Ovary (tissue), 9 donors: ENCODE measurements around the gene CTNNA3. TPM values are rescaled to one million over a fixed set of nuclear protein-coding genes. Genes with fewer than 3 reads are reported as not detected.

Experiments used
- DNase-seq, 5 donors: peaks; one replicate each; pipeline ENCODE4 v3.0.0-alpha.2; 2019 to 2020
- H3K27ac ChIP-seq, 2 donors: fragments of 200-600 bp; one replicate each; pipeline versions ENCODE4 v1.5.1 to v1.8.0; 2019 to 2022
- H3K27me3 ChIP-seq: fragments of 200-600 bp; one replicate; pipeline ENCODE4 v1.8.0; 2022
- H3K36me3 ChIP-seq: fragments of 200-600 bp; sonication (generic); one replicate; pipeline ENCODE4 v1.5.1; 2019
- H3K4me1 ChIP-seq: one replicate; pipeline ENCODE4 v1.8.1; 2013; ENCODE audit warnings: mild to moderate bottlenecking, moderate library complexity; ENCODE audit not compliant: insufficient read depth
- H3K4me3 ChIP-seq: fragments of 200-600 bp; sonication (generic); one replicate; pipeline ENCODE4 v1.5.1; 2017
- H3K9me3 ChIP-seq, 2 donors: fragments of 200-600 bp in 1 of 2; sonication (generic) in 1 of 2; one replicate each; pipeline versions ENCODE4 v1.5.1 to v1.8.1; 2013 to 2019; ENCODE audit warnings: mild to moderate bottlenecking in 1 of 2, moderate library complexity in 1 of 2
- EP300 ChIP-seq: sonication (generic); formaldehyde crosslinking; IDR thresholded peaks from one replicate; pipeline ENCODE4 v1.6.1; 2017; ENCODE audit warnings: antibody characterized with exemption
- POLR2A ChIP-seq: fragments of 450-650 bp; IDR thresholded peaks from one replicate; pipeline ENCODE4 v1.6.1; 2017; ENCODE audit warnings: antibody characterized with exemption, mild to moderate bottlenecking, moderate library complexity
- WGBS, 3 donors: extraction: QIAGEN DNeasy Blood & Tissue Kit in 1 of 3; methylation state at CpG; one replicate each; pipeline versions ENCODE4 v1.1.5 to v1.1.7; 2013 to 2017; 5-methylcytosine and 5-hydroxymethylcytosine counted together
- intact Hi-C, 4 donors: fragments of 100-400 bp; cut with DNase I; formaldehyde crosslinking; loops; one replicate each; pipeline versions ENCODE4 v1.11.0 to v1.15.1; 2022 to 2023
- polyA plus RNA-seq, 2 donors: library from polyadenylated mRNA; stranded (reverse); fragments of 200-250 nt in 1 of 2; fragments of 350-450 nt in 1 of 2; fragmentation: Illumina TruSeq in 1 of 2; extraction: RNeasy Lipid Tissue Mini Kit (QIAGEN cat#74804) in 1 of 2; gene quantifications; one replicate each; pipeline ENCODE4 v1.2.3, GENCODE V29; 2013 to 2014
- total RNA-seq, 7 donors: library from RNA; depleted of rRNA in 2 of 7; stranded (reverse); fragments of >200 nt in 2 of 7; fragmentation: NEBNext Ultra II Directional in 3 of 7; extraction: Animal tissue kit (Norgen Biotek cat#: 25700) in 3 of 7; gene quantifications; one replicate each; pipeline versions ENCODE4 v1.1.0 to v1.2.4, GENCODE V29; 2016 to 2023
- TF ChIP-seq, protein P1 (sequence below), 3 donors: fragments of 450-650 bp in 2 of 3; fragments of 200-600 bp in 1 of 3; IDR thresholded peaks; one replicate each; pipeline versions ENCODE4 v1.5.1 to v1.8.0; 2016 to 2022; ENCODE audit warnings: antibody characterized with exemption in 3 of 3, mild to moderate bottlenecking in 1 of 3
- donor health status: DM: no; HTN: no; CAD: no; lungs with moderate emphysema.
- donor health status: DM: no; HTN: no; CAD: no.
- donor health status: Bipolar disorder and iron deficiency.
- donor health status: DM: yes; HTN: yes; CAD: no.
- donor health status: DM: no; HTN: no; CAD: no.
- donor health status: DM: yes; HTN: yes; CAD: no.

CTNNA3 gene
- total and polyA plus RNA-seq, 9 donors: 1.9 to 9.7 (median 4.0) TPM

DNA sequence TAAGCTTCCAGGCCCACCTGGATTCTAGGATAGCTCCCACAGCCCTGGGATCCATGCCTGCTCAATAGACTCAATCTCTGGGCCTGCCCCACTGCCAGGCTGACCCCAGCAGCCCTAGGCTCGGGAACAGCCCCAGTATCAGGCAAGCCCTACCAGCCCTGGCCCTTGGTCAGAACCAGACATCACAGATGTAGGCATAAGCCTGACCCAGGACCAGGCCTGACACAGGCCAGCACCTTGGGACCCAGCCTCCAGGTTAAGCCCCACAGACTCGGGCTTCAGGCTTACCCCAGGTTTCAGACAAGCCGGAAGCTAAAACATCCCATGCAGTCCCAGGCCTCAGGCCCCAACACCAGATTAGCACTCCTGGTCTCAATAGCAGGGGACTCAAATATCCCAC, 1046.4 kb downstream of the CTNNA3 start:
- no peaks in the 10 kb centered on the region for H3K27me3 ChIP-seq
- H3K9me3 ChIP-seq: no peaks in the 10 kb centered on the region
- DNase-seq: no peak
- no peak for TF ChIP-seq EP300
- WGBS, 3 donors: 84 to 95% (median 89%) methylated on average over 3 of the region's 3 CpGs
- intact Hi-C loops: no loop called here
- H3K36me3 ChIP-seq: no peaks in the 10 kb centered on the region
- no peak overlapping the region for H3K4me3 ChIP-seq
- H3K27ac ChIP-seq: no peak overlapping the region
- H3K4me1 ChIP-seq: no peaks in the 10 kb centered on the region

GRCh38 chr10:66642217-66642616, 1053.8 kb downstream of the CTNNA3 start:
- H3K4me1 ChIP-seq: no peaks in the 10 kb centered on the region
- DNase-seq: no peak
- intact Hi-C loops: no loop called here
- WGBS, 3 donors: 89 to 95% (median 94%) methylated on average over 1 of the region's 1 CpG
- no peak overlapping the region for H3K27ac ChIP-seq
- H3K4me3 ChIP-seq: no peak overlapping the region
- TF ChIP-seq, protein P1, sequence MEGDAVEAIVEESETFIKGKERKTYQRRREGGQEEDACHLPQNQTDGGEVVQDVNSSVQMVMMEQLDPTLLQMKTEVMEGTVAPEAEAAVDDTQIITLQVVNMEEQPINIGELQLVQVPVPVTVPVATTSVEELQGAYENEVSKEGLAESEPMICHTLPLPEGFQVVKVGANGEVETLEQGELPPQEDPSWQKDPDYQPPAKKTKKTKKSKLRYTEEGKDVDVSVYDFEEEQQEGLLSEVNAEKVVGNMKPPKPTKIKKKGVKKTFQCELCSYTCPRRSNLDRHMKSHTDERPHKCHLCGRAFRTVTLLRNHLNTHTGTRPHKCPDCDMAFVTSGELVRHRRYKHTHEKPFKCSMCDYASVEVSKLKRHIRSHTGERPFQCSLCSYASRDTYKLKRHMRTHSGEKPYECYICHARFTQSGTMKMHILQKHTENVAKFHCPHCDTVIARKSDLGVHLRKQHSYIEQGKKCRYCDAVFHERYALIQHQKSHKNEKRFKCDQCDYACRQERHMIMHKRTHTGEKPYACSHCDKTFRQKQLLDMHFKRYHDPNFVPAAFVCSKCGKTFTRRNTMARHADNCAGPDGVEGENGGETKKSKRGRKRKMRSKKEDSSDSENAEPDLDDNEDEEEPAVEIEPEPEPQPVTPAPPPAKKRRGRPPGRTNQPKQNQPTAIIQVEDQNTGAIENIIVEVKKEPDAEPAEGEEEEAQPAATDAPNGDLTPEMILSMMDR (IDR thresholded peaks at IDR 0.05): no peak
- TF ChIP-seq POLR2A (no peak), EP300 (no peak)
- no peaks in the 10 kb centered on the region for H3K9me3 ChIP-seq
- no peaks in the 10 kb centered on the region for H3K36me3 ChIP-seq
- H3K27me3 ChIP-seq: no peaks in the 10 kb centered on the region

- TF ChIP-seq EP300 (no peak), POLR2A (no peak)
- TF ChIP-seq, protein P1 (IDR thresholded peaks at IDR 0.05): no peak
- H3K4me1 ChIP-seq: no peaks in the 10 kb centered on the region
- H3K4me3 ChIP-seq: no peak overlapping the region
- no peaks in the 10 kb centered on the region for H3K27me3 ChIP-seq
- intact Hi-C loops: no loop called here
- 2 to 62% (median 45%) methylated on average over 1 of the region's 1 CpG for WGBS, 3 donors
- no peaks in the 10 kb centered on the region for H3K36me3 ChIP-seq
- no peaks in the 10 kb centered on the region for H3K9me3 ChIP-seq
- no peak overlapping the region for H3K27ac ChIP-seq
- no peak for DNase-seq
These were observed 1056.6 kb downstream of the CTNNA3 start for GRCh38 chr10:66639371-66639770.

DNA sequence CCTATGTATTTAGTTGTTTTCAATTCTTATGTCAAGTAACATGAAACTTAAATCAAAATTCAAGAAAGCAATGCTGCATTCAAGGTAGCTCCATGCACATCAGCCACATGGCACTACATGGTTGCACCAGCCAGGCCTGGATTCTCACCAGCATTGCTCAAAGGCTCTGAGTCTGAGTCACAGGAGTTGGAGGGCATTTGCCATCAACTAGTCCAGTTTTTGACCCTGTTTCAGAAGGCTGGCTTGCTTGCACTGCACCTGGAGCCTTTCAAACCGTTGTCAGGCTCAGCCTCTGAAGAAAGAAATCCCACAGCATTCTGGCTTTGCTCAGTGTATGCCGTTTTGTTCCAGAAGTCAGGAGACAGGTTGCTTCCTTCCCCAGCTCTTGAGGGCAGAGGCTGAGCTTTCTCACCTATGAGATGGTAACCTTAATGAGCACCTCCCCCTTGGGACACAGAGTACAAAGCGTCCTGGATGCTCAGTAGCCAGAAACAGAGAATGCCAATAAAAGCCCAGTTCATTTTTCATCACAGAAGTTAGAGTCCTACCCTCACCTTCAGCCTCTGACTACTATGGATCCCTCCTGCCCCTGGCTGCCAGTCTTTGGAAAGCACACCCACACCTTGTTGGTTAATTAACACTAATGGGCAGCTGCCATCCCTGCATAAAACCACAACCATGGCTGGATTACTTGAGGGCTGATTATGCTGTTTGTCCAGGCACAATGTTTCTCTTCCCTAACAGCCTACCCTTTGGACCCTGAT, 1058.5 kb downstream of the CTNNA3 start:
- no peaks in the 10 kb centered on the region for H3K9me3 ChIP-seq
- intact Hi-C loops: no loop called here
- TF ChIP-seq POLR2A (no peak), EP300 (no peak)
- TF ChIP-seq, protein P1 (IDR thresholded peaks at IDR 0.05): no peak

GRCh38 chr10:66629996-66630395, 1066.0 kb downstream of the CTNNA3 start:
- DNase-seq: no peak
- no peak overlapping the region for H3K27ac ChIP-seq
- no peak for TF ChIP-seq EP300
- TF ChIP-seq, protein P1 (IDR thresholded peaks at IDR 0.05): no peak
- TF ChIP-seq POLR2A: no peak
- no peaks in the 10 kb centered on the region for H3K4me1 ChIP-seq
- H3K27me3 ChIP-seq: no peaks in the 10 kb centered on the region
- no peaks in the 10 kb centered on the region for H3K36me3 ChIP-seq
- H3K9me3 ChIP-seq: no peaks in the 10 kb centered on the region
- intact Hi-C loops: no loop called here
- no peak overlapping the region for H3K4me3 ChIP-seq

More for the DNA sequence above, 1058.5 kb downstream of the CTNNA3 start:
- Histone ChIP-seq H3K27ac (no peak overlapping the region), H3K4me1 (no peaks in the 10 kb centered on the region), H3K36me3 (no peaks in the 10 kb centered on the region), H3K27me3 (no peaks in the 10 kb centered on the region), H3K4me3 (no peak overlapping the region)
- WGBS, 3 donors: 39 to 68% (median 57%) methylated on average over 3 of the region's 3 CpGs
- DNase-seq: no peak
